GM18867 (cell line): Measurements from ENCODE around the gene IDH3G.
A peak's percentile ranks its signal among the peaks of the same experiment; 100 is the strongest.
"Not testable (repeated sequence)": the region's sequence is repeated elsewhere in the genome, so short reads cannot be mapped to it uniquely, and the experiment has no call there.

Experiments used
- ATAC-seq: cut with Tn5 transposase; IDR thresholded peaks from one replicate; pipeline ENCODE4 v1.9.1; 2021; ENCODE audit warnings: mild to moderate bottlenecking, moderate library complexity; ENCODE audit not compliant: unreplicated experiment

The IDH3G gene

GRCh38 chrX:153794018-153794896 is at the start of gene IDH3G, which contains the start of gene SSR4:
TSS of gene IDH3G (minus strand) at chrX:153794375. CDS start at chrX:153794326, 49 bp downstream.
TSS of gene SSR4 (plus strand) at chrX:153794668. CDS start at chrX:153794688, 20 bp downstream.
- peak; percentile 89 for ATAC-seq

- no peak for ATAC-seq
Observed at GRCh38 chrX:153836921-153837320, 42.7 kb upstream of the IDH3G start.

GRCh38 chrX:153832728-153833127 is 38.6 kb upstream of the IDH3G start:
- ATAC-seq, result no peak

GRCh38 chrX:153831429-153832150 is 37.4 kb upstream of the IDH3G start:
- ATAC-seq, result no peak

- no peak for ATAC-seq
Observed at GRCh38 chrX:153830640-153831428, 36.7 kb upstream of the IDH3G start.

GRCh38 chrX:153829799-153830639 is 35.8 kb upstream of the IDH3G start, which contains the start of gene PDZD4:
TSS of gene PDZD4 (minus strand) at chrX:153830544. CDS start at chrX:153830298, 246 bp downstream.
- ATAC-seq, result no peak

GRCh38 chrX:153829549-153829798 is 35.3 kb upstream of the IDH3G start:
- ATAC-seq, result no peak

- ATAC-seq, result no peak
Observed at GRCh38 chrX:153828723-153829548, 34.8 kb upstream of the IDH3G start.

GRCh38 chrX:153828308-153828707 is 34.1 kb upstream of the IDH3G start:
- no peak for ATAC-seq

- ATAC-seq, result no peak
Observed at GRCh38 chrX:153827903-153828302, 33.7 kb upstream of the IDH3G start.

GRCh38 chrX:153827016-153827415 is 32.8 kb upstream of the IDH3G start:
- no peak for ATAC-seq

- no peak for ATAC-seq
Observed at GRCh38 chrX:153825042-153825441, 30.9 kb upstream of the IDH3G start.

GRCh38 chrX:153824348-153824747 is 30.2 kb upstream of the IDH3G start:
- ATAC-seq, result no peak

- no peak for ATAC-seq
Observed at GRCh38 chrX:153821066-153821465, 26.9 kb upstream of the IDH3G start.

- no peak for ATAC-seq
Observed at GRCh38 chrX:153820601-153821000, 26.4 kb upstream of the IDH3G start.

- ATAC-seq, result no peak
Observed at GRCh38 chrX:153819384-153820040, 25.3 kb upstream of the IDH3G start.

- no peak for ATAC-seq
Observed at GRCh38 chrX:153818571-153819383, 24.6 kb upstream of the IDH3G start.

- not testable (repeated sequence) for ATAC-seq
Observed at GRCh38 chrX:153818064-153818463, 23.9 kb upstream of the IDH3G start.
